Endothelial cell of umbilical vein (primary cell): ENCODE measurements around the gene H1-8.

Experiments
- FOS ChIP-seq: IDR thresholded peaks from 2 replicates; pipeline ENCODE4 v1.6.1; 2011; ENCODE audit warnings: mild to moderate bottlenecking, low read length, moderate library complexity, borderline replicate concordance; ENCODE audit not compliant: insufficient read depth
- GATA2 ChIP-seq: IDR thresholded peaks from 2 replicates; pipeline ENCODE4 v1.7.0; 2011; ENCODE audit warnings: low read depth, mild to moderate bottlenecking, moderate library complexity, mixed read lengths, low read length; ENCODE audit not compliant: insufficient read length, insufficient read depth
- POLR2A ChIP-seq: IDR thresholded peaks from 2 replicates; pipeline ENCODE4 v1.6.1; 2012; ENCODE audit warnings: low read depth, mild to moderate bottlenecking, control low read depth, low read length
- TF ChIP-seq, protein P1 (sequence below), 2 donors: IDR thresholded peaks; 1 replicate in 1 of 2; 2 replicates in 1 of 2; pipeline ENCODE4 v1.5.1; 2011; ENCODE audit warnings: low read length in 2 of 2, mild to moderate bottlenecking in 2 of 2, moderate library complexity in 2 of 2, control low read depth in 1 of 2, inconsistent platforms in 1 of 2, low read depth in 1 of 2; ENCODE audit not compliant: insufficient read depth in 1 of 2; ENCODE audit errors: extremely low read depth in 1 of 2

DNA sequence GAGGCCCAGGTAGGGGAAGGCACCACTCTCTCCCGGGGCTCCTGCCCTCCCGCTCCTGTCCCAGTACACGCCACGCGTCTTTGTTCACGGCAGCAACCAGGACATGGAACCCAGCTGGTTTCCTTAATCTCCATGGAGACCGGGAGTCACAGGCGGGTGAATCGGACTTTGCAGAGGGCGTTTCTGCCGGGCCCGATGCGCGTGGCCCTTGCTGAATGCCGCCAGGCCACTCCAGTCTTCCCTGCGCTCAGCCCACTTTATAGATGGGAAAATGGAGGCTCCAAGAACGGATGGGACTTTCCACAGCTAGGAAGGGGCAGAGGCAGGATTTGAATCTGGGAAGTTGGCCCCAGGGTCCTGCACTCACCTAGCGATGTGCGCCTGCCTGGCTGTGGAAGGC lies 56.1 kb downstream of the H1-8 start:
- no peak for TF ChIP-seq POLR2A
- TF ChIP-seq, protein P1, sequence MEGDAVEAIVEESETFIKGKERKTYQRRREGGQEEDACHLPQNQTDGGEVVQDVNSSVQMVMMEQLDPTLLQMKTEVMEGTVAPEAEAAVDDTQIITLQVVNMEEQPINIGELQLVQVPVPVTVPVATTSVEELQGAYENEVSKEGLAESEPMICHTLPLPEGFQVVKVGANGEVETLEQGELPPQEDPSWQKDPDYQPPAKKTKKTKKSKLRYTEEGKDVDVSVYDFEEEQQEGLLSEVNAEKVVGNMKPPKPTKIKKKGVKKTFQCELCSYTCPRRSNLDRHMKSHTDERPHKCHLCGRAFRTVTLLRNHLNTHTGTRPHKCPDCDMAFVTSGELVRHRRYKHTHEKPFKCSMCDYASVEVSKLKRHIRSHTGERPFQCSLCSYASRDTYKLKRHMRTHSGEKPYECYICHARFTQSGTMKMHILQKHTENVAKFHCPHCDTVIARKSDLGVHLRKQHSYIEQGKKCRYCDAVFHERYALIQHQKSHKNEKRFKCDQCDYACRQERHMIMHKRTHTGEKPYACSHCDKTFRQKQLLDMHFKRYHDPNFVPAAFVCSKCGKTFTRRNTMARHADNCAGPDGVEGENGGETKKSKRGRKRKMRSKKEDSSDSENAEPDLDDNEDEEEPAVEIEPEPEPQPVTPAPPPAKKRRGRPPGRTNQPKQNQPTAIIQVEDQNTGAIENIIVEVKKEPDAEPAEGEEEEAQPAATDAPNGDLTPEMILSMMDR (IDR thresholded peaks at IDR 0.05; ENCODE audit: extremely low read depth in 1 of 2, insufficient read depth in 1 of 2, low read depth in 1 of 2, low read length in 2 of 2): no peak
- TF ChIP-seq GATA2: peak; percentile 8
- TF ChIP-seq FOS: no peak
